A549 (cell line): ENCODE data around the gene ZFYVE28.

ENCODE experiments used
- CEBPB ChIP-seq, 2 experiments: fragments of >200 bp in 1 of 2; sonication (Bioruptor Twin) in 1 of 2; formaldehyde crosslinking in 1 of 2; IDR thresholded peaks; 2 replicates each; pipeline ENCODE4 v1.6.1; 2012 to 2016
- CTCF ChIP-seq: fragments of >200 bp; sonication (Bioruptor Twin); formaldehyde crosslinking; IDR thresholded peaks from 3 replicates; pipeline ENCODE4 v1.5.1; 2016
- EP300 ChIP-seq, 2 experiments: fragments of >200 bp; sonication (Bioruptor Twin); formaldehyde crosslinking; IDR thresholded peaks; 2 replicates in 1 of 2; 3 replicates in 1 of 2; pipeline ENCODE4 v1.6.1; 2016 to 2017
- MAFK ChIP-seq: fragments of 450-650 bp; IDR thresholded peaks from 2 replicates; pipeline ENCODE4 v1.6.1; 2014; ENCODE audit not compliant: partially characterized antibody
- POLR2A ChIP-seq: IDR thresholded peaks from 2 replicates; pipeline ENCODE4 v1.6.1; 2012; ENCODE audit warnings: mild to moderate bottlenecking, low read length
- RAD21 ChIP-seq, 2 experiments: fragments of >200 bp in 1 of 2; sonication (Bioruptor Twin) in 1 of 2; formaldehyde crosslinking in 1 of 2; IDR thresholded peaks in 1 of 2; conservative IDR thresholded peaks in 1 of 2; 2 replicates in 1 of 2; 3 replicates in 1 of 2; pipeline ENCODE4 v1.6.1; 2012 to 2018; ENCODE audit warnings: inconsistent platforms in 1 of 2
- RARB ChIP-seq: fragments of 250-450 bp; sonication (Bioruptor Pico); IDR thresholded peaks from 2 replicates; pipeline ENCODE4 v1.8.0; 2021; ENCODE audit warnings: mild to moderate bottlenecking, moderate library complexity
- RCOR1 ChIP-seq: fragments of 150-350 bp; IDR thresholded peaks from 2 replicates; pipeline ENCODE4 v1.6.1; 2014; ENCODE audit warnings: antibody characterized with exemption, low read length, low read depth
- RFX5 ChIP-seq: fragments of 450-650 bp; IDR thresholded peaks from 2 replicates; pipeline ENCODE4 v1.7.1; 2014; ENCODE audit warnings: antibody characterized with exemption, mild to moderate bottlenecking, moderate library complexity
- RNF2 ChIP-seq: fragments of 200-600 bp; sonication (generic); IDR thresholded peaks from 2 replicates; pipeline ENCODE4 v1.6.1; 2016; ENCODE audit warnings: low read depth, mild to moderate bottlenecking, antibody characterized with exemption, moderate library complexity, borderline replicate concordance
- SMC3 ChIP-seq: fragments of >200 bp; sonication (Bioruptor Twin); formaldehyde crosslinking; IDR thresholded peaks from 3 replicates; pipeline ENCODE4 v1.6.1; 2018; ENCODE audit warnings: inconsistent platforms
- ZFP36 ChIP-seq: fragments of 450-650 bp; IDR thresholded peaks from 2 replicates; pipeline ENCODE4 v1.6.1; 2014; ENCODE audit warnings: borderline replicate concordance; ENCODE audit not compliant: partially characterized antibody
- TF ChIP-seq, protein P1 (sequence below): fragments of 200-600 bp; sonication (generic); IDR thresholded peaks from 2 replicates; pipeline ENCODE4 v1.6.1; 2016; ENCODE audit warnings: antibody characterized with exemption, mild to moderate bottlenecking, moderate library complexity

GRCh38 chr4:2450394-2451035 lies 32.1 kb upstream of the ZFYVE28 start:
- TF ChIP-seq CTCF = no peak
- TF ChIP-seq POLR2A = no peak
- no peak for TF ChIP-seq MAFK
- TF ChIP-seq SMC3 = no peak
- no peak for TF ChIP-seq RNF2
- no peak for TF ChIP-seq ZFP36
- no peak for TF ChIP-seq CEBPB (IDR thresholded peaks at IDR 0.05)
- no peak for TF ChIP-seq RCOR1
- no peak for TF ChIP-seq RFX5
- TF ChIP-seq, protein P1, sequence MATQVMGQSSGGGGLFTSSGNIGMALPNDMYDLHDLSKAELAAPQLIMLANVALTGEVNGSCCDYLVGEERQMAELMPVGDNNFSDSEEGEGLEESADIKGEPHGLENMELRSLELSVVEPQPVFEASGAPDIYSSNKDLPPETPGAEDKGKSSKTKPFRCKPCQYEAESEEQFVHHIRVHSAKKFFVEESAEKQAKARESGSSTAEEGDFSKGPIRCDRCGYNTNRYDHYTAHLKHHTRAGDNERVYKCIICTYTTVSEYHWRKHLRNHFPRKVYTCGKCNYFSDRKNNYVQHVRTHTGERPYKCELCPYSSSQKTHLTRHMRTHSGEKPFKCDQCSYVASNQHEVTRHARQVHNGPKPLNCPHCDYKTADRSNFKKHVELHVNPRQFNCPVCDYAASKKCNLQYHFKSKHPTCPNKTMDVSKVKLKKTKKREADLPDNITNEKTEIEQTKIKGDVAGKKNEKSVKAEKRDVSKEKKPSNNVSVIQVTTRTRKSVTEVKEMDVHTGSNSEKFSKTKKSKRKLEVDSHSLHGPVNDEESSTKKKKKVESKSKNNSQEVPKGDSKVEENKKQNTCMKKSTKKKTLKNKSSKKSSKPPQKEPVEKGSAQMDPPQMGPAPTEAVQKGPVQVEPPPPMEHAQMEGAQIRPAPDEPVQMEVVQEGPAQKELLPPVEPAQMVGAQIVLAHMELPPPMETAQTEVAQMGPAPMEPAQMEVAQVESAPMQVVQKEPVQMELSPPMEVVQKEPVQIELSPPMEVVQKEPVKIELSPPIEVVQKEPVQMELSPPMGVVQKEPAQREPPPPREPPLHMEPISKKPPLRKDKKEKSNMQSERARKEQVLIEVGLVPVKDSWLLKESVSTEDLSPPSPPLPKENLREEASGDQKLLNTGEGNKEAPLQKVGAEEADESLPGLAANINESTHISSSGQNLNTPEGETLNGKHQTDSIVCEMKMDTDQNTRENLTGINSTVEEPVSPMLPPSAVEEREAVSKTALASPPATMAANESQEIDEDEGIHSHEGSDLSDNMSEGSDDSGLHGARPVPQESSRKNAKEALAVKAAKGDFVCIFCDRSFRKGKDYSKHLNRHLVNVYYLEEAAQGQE = no peak
- TF ChIP-seq RARB (CRISPR knock-in tag) = no peak
- TF ChIP-seq RAD21 (conservative IDR thresholded peaks at IDR 0.05 in 1 of 2, IDR thresholded peaks at IDR 0.05 in 1 of 2) = no peak
- TF ChIP-seq EP300 (IDR thresholded peaks at IDR 0.05) = no peak
